ENCODE results near the gene SUN3. TPM values are rescaled to one million over a fixed set of nuclear protein-coding genes. Genes with fewer than 3 reads are reported as not detected.

The SUN3 gene
- total RNA-seq, 1 experiment from 2014 or later = 0.49 TPM

GRCh38 chr7:48053736-48054135 lies 24.8 kb upstream of the SUN3 start:
- no TSS peak for BruUV-seq (replicated peaks)
- H3K4me1 ChIP-seq (ENCODE audit: control insufficient read depth, insufficient read depth, low read length) = no peaks in the 10 kb centered on the region
- in situ Hi-C loops (cut with HindIII; ENCODE audit: low pct_unique_long_range_greater_than_20kb, low sequenced_read_pairs) (no loop called here), intact Hi-C loops (cut with micrococcal nuclease; ENCODE audit: unreplicated experiment) (no loop called here)
- H3K4me3 ChIP-seq (ENCODE audit: low read depth in 2 of 2, low read length in 2 of 2) = no peak overlapping the region
- ChIA-PET CTCF (no interaction called here), POLR2A (interaction anchor here (1.0 kb wide), 1 partner anchor 35 kb away, joined by 4 read pairs; no protein-coding TSS in a partner anchor)
- ATAC-seq (no peak), DNase-seq (ENCODE audit: low read depth, low spot score) (no peak)
- H3K27me3 ChIP-seq (ENCODE audit: control insufficient read depth, insufficient read depth, low read length) = no peaks in the 10 kb centered on the region
- H3K9me3 ChIP-seq (ENCODE audit: control insufficient read depth, insufficient read depth, low read depth, low read length) = no peaks in the 10 kb centered on the region; the same call in 1 of the 2 replicates
- no peaks in the 10 kb centered on the region for H3K36me3 ChIP-seq (ENCODE audit: control insufficient read depth, insufficient read depth, low read length)
- TF ChIP-seq CTCF (IDR thresholded peaks at IDR 0.05) (no peak), SIN3A (IDR thresholded peaks at IDR 0.05; ENCODE audit: borderline replicate concordance, insufficient read depth, low read depth, low read length) (no peak), POLR2AphosphoS5 (IDR thresholded peaks at IDR 0.05; ENCODE audit: low read depth, low read length) (no peak), TCF7L2 (IDR thresholded peaks at IDR 0.05; ENCODE audit: low read depth, low read length) (no peak)
- TF ChIP-seq, protein P1, sequence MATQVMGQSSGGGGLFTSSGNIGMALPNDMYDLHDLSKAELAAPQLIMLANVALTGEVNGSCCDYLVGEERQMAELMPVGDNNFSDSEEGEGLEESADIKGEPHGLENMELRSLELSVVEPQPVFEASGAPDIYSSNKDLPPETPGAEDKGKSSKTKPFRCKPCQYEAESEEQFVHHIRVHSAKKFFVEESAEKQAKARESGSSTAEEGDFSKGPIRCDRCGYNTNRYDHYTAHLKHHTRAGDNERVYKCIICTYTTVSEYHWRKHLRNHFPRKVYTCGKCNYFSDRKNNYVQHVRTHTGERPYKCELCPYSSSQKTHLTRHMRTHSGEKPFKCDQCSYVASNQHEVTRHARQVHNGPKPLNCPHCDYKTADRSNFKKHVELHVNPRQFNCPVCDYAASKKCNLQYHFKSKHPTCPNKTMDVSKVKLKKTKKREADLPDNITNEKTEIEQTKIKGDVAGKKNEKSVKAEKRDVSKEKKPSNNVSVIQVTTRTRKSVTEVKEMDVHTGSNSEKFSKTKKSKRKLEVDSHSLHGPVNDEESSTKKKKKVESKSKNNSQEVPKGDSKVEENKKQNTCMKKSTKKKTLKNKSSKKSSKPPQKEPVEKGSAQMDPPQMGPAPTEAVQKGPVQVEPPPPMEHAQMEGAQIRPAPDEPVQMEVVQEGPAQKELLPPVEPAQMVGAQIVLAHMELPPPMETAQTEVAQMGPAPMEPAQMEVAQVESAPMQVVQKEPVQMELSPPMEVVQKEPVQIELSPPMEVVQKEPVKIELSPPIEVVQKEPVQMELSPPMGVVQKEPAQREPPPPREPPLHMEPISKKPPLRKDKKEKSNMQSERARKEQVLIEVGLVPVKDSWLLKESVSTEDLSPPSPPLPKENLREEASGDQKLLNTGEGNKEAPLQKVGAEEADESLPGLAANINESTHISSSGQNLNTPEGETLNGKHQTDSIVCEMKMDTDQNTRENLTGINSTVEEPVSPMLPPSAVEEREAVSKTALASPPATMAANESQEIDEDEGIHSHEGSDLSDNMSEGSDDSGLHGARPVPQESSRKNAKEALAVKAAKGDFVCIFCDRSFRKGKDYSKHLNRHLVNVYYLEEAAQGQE (IDR thresholded peaks at IDR 0.05; ENCODE audit: insufficient read depth in 1 of 2, low read depth in 2 of 2, low read length in 1 of 2) = no peak
- no peak overlapping the region for H3K27ac ChIP-seq (ENCODE audit: low read length)

DNA sequence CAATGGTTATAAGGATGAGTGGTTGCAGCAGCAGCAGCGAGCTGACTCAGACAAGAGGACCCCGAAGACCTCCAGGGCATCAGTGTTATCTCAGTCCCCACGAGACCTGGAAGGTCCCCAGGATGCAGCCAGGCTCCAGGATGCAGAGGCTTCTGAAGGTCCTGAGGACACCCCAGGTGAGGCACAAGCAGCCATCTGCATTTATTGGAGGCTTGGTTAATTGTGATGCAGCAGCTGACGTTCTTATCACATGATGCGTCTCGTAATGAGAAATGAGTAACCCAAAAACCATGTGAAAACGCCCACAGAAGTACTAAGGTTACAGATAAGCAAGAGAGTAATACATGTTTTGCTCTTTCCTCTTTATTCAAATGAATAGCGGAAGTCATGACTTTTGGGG lies 23.8 kb upstream of the SUN3 start:
- H3K4me3 ChIP-seq (ENCODE audit: low read depth in 2 of 2, low read length in 2 of 2) = no peak overlapping the region
- H3K36me3 ChIP-seq (ENCODE audit: control insufficient read depth, insufficient read depth, low read length) = no peaks in the 10 kb centered on the region
- H3K27me3 ChIP-seq (ENCODE audit: control insufficient read depth, insufficient read depth, low read length) = no peaks in the 10 kb centered on the region
- no peaks in the 10 kb centered on the region for H3K4me1 ChIP-seq (ENCODE audit: control insufficient read depth, insufficient read depth, low read length)
- intact Hi-C loops (cut with micrococcal nuclease; ENCODE audit: unreplicated experiment) = no loop called here
- DNase-seq (ENCODE audit: low read depth, low spot score) (no peak), ATAC-seq (0 out of 2 replicates have a peak, but pooled peaks have one; percentile 36)
- POLR2A ChIA-PET = interaction anchor here (0.7 to 1.0 kb wide), 2 partner anchors 11 to 36 kb away, joined by 4 read pairs; no protein-coding TSS in a partner anchor
- no peak overlapping the region for H3K27ac ChIP-seq (ENCODE audit: low read length)
- in situ Hi-C loops (cut with HindIII; ENCODE audit: low pct_unique_long_range_greater_than_20kb, low sequenced_read_pairs) = no loop called here
- H3K9me3 ChIP-seq (ENCODE audit: control insufficient read depth, insufficient read depth, low read depth, low read length) = no peaks in the 10 kb centered on the region; the same call in 1 of the 2 replicates
- TF ChIP-seq, protein P1 (IDR thresholded peaks at IDR 0.05; ENCODE audit: insufficient read depth in 1 of 2, low read depth in 2 of 2, low read length in 1 of 2) = no peak
- TF ChIP-seq CTCF (IDR thresholded peaks at IDR 0.05) (no peak), TCF7L2 (IDR thresholded peaks at IDR 0.05; ENCODE audit: low read depth, low read length) (no peak), SIN3A (IDR thresholded peaks at IDR 0.05; ENCODE audit: borderline replicate concordance, insufficient read depth, low read depth, low read length) (no peak), POLR2AphosphoS5 (IDR thresholded peaks at IDR 0.05; ENCODE audit: low read depth, low read length) (no peak)
- no TSS peak for BruUV-seq (replicated peaks)
- CTCF ChIA-PET = no interaction called here
